GM12864 (cell line): ENCODE measurements around the gene DNAH3.
"Not testable (repeated sequence)": the region's sequence is repeated elsewhere in the genome, so short reads cannot be mapped to it uniquely, and the experiment has no call there.

Experiments used
- DNase-seq: peaks from one replicate; pipeline ENCODE4 v3.0.0-alpha.2; 2011; ENCODE audit warnings: low read depth
- H3K4me3 ChIP-seq: 2 replicates; pipeline ENCODE4 v1.5.1; 2011; ENCODE audit warnings: mild to moderate bottlenecking, low read depth, low read length, control low read depth
- CTCF ChIP-seq: IDR thresholded peaks from 2 replicates; pipeline ENCODE4 v1.5.1; 2011; ENCODE audit warnings: low read depth, mild to moderate bottlenecking, moderate library complexity, low read length, control low read depth, inconsistent platforms; ENCODE audit errors: missing control alignments

DNAH3 gene

GRCh38 chr16:20938426-20938825 is 212.2 kb downstream of the DNAH3 start:
- no peak overlapping the region for H3K4me3 ChIP-seq
- DNase-seq = no peak
- no peak for TF ChIP-seq CTCF

GRCh38 chr16:20937736-20938135 is 212.9 kb downstream of the DNAH3 start:
- TF ChIP-seq CTCF = no peak
- DNase-seq = no peak
- H3K4me3 ChIP-seq = no peak overlapping the region

- no peak overlapping the region for H3K4me3 ChIP-seq
- TF ChIP-seq CTCF = no peak
- no peak for DNase-seq
Observed at GRCh38 chr16:20933589-20933988, 217.1 kb downstream of the DNAH3 start.

GRCh38 chr16:20931066-20931600 is 219.5 kb downstream of the DNAH3 start:
- no peak for TF ChIP-seq CTCF
- no peak overlapping the region for H3K4me3 ChIP-seq
- no peak for DNase-seq

GRCh38 chr16:20930365-20930690 is 220.3 kb downstream of the DNAH3 start:
- no peak overlapping the region for H3K4me3 ChIP-seq
- TF ChIP-seq CTCF = no peak
- DNase-seq = no peak

GRCh38 chr16:20929676-20930364 is 220.8 kb downstream of the DNAH3 start:
- not testable (repeated sequence) for H3K4me3 ChIP-seq, DNase-seq

GRCh38 chr16:20928774-20929411 is 221.8 kb downstream of the DNAH3 start:
- no peak for TF ChIP-seq CTCF
- no peak for DNase-seq
- H3K4me3 ChIP-seq = no peak overlapping the region
